ENCODE results near the gene TRIO.

TRIO gene

DNA sequence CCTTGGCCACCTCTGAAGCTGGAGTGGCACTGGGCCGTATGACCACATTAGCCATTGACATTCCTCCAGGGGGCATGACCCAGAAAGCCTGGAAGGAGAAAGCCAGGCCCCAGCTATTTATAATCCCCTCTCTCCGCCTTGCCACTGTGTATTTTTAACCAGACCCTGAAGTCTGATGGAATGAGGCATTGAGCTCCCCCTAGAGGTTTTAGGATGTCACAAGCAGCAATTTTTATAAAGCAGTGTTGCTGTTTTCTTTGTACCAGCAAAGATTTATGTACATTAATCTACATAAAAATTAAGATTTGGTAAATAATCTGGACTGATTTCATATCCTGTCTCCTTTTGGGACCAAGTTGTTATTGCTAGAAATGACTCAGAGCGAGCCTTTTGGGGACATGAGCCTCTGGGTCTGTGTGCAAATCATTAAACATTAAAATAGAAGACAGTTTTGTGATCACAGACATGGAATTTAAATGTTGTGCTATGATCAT is 127.1 kb downstream of the TRIO start:
- DNase-seq, result peak; percentile 62

GRCh38 chr5:14272548-14273205 is 129.5 kb downstream of the TRIO start:
- no peak for DNase-seq

GRCh38 chr5:14273207-14273767 is 130.1 kb downstream of the TRIO start:
- DNase-seq, result no peak

- no peak for DNase-seq
These were observed 133.2 kb downstream of the TRIO start for GRCh38 chr5:14276380-14276779.

- DNase-seq, result no peak
These were observed 134.5 kb downstream of the TRIO start for GRCh38 chr5:14277385-14278320.

- no peak for DNase-seq
These were observed 137.2 kb downstream of the TRIO start for GRCh38 chr5:14280294-14280854.

- DNase-seq, result no peak
These were observed 138.6 kb downstream of the TRIO start for GRCh38 chr5:14281746-14282181.

DNA sequence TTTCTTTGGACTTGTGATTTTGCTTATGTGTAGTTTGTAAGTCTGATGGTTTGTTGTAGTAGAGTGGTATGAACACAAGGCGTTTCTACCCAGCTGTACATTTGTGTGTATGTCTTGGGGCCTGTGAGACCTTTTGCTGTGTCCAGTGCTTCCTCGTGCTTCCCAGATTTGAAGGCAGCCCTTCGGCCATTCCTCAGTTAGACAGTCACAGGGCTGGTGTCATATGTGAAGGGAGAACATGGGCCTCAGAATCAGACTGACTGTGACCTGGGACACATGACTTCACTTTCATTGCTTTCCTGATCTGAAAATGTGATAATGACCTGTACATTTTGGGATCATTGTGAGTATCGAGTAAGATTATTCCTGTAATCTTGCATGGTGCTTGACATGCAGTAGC is 140.0 kb downstream of the TRIO start:
- DNase-seq, result no peak

DNA sequence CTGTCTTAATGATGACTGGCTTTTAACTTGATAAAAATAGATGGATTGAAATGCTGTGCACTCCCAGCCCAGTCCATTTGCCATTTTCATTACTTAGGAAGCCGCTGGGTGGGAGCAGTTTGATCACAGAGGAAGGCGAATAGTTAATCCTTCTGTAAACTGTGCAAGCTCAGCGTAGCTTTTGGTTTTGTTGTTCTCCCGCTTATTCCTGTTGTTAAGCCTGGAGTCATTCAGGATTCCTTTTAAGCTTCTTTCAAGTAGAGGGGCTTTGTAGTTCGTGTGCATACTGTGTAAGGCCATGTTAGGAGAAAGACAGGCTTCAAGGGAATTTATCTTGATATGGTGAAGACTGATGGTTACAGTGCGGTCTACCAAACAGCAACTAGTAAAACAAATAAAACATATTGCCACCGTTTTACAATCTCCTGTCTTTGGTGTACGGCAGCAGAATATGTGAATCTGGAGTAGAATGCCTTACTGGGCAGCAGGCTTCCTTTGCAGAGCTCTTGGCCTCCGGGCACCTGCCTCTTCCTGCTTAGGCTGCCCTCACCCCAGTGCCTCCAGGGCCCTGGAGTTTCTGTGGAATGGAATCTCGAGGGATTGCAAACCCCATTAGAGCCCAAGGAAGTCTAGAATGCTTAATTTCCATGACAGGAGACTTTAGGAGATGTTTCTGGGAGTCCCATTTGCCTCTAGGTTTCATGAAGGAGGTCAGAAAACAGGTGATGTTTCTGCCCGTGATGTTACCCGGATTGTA is 141.4 kb downstream of the TRIO start:
- DNase-seq, result no peak

DNA sequence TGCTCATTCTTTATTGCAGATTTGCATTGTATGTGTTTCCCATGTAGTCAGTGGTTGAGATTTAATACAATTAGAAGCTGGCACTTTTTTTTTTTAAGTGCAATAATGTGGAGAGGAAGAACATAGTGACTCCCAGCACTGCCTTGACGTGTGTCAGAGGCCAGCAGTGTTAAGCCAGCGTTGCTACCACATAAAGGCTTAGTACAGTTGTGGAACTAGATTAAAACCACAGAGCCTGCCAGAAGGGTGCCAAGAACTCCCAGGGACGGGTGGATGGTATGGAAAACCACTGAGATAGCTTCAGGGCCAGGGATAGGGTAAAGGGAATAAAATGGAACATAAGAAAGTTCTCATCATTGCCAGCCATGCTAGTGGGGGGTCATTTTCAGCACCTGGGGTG is 142.9 kb downstream of the TRIO start:
- DNase-seq, result no peak

GRCh38 chr5:14286574-14287421 is 143.7 kb downstream of the TRIO start:
- no peak for DNase-seq

DNA sequence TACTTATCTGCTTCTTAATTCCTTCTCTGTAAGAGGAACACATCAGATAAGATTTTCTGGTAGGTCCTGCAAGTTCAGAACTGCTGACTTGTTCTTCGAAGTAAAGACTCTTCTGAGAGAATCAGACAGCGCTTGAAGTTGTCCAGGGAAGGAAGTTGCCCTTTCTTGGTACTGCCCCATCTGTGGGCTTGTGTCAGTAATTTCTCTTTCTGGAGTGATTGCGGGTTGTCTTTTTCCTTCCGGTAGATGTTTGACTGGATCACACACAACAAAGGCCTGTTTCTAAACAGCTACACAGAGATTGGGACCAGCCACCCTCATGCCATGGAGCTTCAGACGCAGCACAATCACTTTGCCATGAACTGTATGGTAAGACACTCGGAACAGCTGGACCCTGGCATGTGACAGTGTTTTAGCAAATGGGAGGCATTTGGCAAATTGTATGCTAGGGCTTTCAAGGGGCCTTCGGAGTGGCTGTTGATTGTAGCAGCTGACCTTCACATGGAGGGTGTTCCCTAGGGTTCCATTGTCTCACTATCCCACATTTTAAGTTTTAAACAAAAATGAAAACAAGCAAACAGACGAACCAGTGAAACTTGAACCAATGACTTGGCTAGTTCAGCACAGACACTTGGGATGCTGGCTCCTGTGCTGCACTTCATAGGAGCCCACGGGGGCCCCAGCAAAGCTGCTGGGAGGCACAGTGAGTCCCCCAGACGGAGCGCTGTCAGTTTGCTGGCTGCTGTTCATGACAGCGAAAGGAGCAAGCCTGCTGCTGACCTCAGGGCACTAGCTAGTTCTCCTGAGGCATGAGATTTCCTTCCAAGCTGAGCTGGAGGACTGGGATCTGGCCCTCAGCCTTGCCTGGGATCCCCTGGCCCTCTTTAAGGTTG is 149.9 kb downstream of the TRIO start:
- no peak for DNase-seq

GRCh38 chr5:14295610-14296009 is 152.5 kb downstream of the TRIO start:
- no peak for DNase-seq

DNA sequence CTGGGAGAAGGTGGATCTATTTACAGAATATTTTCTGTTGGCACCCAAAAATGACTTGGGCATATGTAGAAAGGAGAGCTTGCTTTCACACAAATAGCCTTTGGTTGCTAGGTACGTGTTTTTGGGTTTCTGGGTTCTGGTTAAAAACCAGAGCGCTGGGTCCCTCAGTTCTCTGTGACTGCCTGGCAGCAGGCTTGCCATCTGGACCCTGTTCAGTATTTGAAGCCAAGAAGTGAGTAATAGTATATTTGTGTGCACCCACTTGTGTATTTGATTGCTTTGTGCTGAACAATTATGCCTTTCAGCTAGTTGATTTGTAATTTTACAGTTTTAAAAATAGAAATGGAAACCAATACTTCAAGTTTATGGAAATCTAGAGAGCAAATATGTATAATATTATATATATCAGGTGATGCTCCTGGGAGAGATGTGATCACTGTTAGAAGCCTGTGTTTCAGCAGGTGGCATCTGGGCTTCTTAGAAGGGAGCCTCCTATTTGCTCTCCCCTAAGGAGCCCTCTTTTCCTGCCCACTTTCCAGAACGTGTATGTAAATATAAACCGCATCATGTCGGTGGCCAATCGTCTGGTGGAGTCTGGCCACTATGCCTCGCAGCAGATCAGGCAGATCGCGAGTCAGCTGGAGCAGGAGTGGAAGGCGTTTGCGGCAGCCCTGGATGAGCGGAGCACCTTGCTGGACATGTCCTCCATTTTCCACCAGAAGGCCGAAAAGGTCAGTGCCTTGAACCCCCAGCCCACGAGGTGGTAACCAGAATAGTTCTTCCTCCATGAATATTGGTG is 153.6 kb downstream of the TRIO start:
- peak; percentile 64 for DNase-seq

- DNase-seq, result no peak
These were observed 154.6 kb downstream of the TRIO start for GRCh38 chr5:14297697-14298096.

DNA sequence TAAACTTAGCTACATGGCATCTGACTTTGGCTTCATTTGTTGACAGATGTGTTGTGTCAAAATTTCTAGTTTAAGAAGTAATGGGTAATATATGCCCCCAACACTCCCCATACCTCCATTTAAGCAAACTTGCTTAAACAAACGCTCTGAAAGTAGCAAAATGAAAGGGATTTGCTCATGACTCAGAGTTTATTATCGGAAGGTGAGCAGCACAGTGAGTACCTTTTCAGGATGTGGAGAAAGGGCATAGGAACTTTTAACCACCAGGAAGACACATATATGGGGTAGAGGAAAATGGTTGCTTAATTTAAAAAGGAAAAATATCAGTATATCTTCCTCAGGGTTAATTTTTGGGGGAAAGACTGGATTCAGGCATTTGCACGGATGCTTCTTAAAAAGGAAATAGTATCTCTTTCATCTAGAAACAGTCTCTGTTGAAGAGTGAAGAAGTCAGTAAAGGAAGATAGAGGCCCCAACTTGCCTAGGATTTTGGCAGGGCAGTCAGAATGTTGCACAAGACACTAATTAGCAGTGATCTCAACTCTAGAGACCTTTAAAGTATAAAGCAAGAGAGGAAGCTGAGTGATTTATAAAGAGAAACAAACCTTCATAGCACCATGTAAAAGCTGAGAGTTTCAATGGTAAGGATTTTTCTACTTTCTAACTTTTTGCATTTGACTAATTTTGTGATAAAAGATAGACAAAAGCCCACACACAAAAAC is 155.1 kb downstream of the TRIO start:
- no peak for DNase-seq

DNA sequence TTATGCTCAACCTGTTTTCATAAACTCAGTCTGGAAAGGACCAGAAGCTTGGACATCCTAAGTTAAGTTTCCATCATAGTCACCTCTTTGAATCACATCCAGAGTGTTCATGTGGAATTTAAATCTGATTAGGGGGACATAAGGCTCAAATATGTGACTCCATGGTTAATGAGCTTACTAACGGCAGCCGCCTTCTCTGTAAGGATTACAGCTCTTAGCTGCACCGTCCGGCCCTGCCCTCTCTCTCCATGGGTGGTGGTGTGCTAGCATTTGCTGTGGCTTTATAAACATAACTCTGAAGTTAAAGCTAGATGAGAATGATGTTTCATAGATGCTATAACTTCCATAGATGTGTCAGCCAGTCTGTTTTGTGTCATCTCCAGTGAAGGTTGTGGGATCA is 156.5 kb downstream of the TRIO start:
- no peak for DNase-seq

DNA sequence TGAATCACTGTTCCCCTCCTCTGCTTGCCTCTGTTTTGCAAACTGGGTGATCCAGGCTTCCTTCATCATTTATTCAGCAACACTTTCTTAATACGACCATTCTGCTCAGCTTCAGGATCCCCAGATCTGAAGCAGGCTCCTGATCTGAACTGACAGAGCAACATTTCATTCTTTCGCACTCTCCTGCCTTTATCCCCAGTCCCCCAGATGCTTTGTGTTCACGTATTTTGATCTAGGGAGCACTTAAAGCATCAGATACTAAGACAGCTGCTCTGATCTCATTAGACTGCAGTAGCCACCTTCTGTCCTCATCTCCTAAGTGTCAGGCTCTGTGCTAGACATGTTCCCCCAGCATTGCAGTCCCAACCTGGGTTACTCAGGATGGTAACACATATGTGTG is 158.0 kb downstream of the TRIO start:
- no peak for DNase-seq

- DNase-seq, result no peak
These were observed 159.2 kb downstream of the TRIO start for GRCh38 chr5:14302330-14302729.

Data from DMS 273 treated with DMSO at 0.1 percent for 48 hours (cell line).